HG02610 (cell line): ENCODE results near the gene LPP.

Experiments used
- ATAC-seq: cut with Tn5 transposase; IDR thresholded peaks from one replicate; pipeline ENCODE4 v1.9.1; 2021; ENCODE audit warnings: mild to moderate bottlenecking, moderate library complexity; ENCODE audit not compliant: unreplicated experiment

LPP gene

DNA sequence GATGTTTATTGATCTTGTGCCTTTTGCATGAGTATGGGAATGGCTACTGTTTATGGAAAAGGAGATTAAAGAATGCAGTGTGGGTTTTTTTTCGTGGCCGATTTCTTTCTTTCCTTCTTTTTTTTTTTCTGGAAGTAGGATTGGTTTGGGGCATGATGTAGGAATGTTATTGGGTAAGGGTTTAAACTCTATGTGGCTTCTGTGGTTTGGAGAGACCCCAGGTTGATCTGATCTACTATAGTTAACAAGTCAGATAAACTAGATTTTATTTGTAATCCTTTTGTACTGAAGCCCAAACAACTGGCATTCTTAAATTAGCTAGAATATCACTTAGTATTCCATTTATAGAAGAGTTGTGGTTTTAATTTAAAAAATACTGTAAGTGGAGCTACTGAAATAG, 304.8 kb downstream of the LPP start:
- no peak for ATAC-seq

DNA sequence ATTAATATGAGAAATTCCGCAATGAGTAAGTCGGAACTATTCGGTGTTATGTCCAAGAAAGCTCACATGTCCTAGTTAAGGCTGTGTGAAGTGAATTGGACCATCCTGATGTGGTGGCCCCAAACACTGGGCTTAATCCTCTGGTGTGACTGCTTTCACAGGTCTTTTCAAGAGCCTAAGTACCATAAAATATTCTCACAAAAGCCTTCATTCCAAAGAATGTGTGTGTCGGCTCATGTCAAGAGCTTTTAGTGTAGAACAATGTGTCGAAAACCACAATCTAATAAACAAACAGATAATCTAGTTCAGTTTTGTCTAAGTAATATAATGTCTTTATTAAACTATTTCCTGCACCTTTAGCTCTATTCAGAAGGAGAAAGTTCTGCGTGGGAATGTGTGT, 311.4 kb downstream of the LPP start:
- ATAC-seq: no peak

DNA sequence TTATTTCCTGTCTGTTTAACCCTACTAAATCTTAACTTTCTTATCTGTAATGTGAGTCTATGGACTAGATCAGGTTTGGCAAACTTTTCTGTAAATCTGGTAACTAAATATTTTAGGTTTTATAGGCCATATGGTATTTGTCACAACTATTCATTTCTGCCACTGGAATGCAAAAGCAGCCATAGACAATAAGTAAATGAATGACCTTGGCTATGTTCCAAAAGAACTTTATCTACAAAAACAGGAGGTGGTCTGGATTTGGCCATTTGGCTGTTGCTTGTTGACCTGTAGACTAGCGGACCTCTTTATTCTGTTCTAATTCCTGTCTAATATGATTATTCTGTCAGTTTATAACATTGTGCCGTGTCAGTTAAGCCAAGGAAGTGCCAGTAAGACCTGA, 314.2 kb downstream of the LPP start:
- ATAC-seq: no peak

DNA sequence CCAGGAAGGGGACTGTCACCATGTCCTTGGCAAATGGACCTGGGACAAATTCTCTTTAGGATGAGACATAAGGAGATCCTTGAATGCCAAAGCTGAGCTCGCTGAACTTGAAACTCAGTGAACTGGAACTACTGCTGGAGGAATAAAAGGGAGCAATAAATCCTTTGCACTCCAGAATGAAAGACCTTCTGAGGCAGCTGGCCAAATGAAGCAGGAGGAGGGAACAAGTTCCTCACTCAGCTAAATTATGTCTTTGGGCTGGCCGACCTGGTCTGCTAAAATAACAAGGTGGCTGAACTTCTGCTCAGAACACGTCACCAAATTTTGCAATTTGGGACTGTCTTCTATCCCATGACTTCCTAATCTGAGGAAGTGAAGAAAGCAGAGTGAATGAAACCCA, 314.7 kb downstream of the LPP start:
- ATAC-seq: no peak

DNA sequence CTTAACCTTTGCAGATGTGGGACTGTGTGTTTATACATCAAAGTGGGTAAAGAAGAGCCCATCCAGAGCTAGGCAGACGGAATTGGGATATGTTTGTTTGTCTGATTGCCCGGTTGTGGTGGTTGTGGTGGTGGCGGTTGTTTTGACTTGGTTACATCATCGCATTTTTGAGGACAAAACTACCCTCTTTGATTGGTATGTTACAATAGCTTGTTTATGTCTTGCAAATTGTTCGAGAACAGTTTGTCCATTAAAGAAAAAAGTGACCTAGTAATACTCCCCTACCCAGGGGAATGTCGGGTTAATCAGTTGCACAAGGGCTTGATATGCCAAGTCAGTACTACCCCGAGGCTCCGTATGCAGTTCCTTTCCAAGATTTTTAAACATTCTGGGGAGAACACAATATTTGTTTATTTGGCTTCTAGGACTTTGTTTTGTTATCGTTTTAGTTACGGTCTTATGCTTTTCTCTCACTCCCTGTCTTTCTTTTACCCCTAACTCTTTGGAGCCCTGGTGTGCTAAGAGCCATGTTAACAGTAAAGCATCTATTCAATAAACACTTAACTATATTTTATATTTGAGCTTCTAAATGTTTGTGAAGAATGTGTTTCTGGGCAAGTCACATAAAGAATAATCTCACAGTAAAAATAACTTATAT, 315.4 kb downstream of the LPP start:
- ATAC-seq: no peak

DNA sequence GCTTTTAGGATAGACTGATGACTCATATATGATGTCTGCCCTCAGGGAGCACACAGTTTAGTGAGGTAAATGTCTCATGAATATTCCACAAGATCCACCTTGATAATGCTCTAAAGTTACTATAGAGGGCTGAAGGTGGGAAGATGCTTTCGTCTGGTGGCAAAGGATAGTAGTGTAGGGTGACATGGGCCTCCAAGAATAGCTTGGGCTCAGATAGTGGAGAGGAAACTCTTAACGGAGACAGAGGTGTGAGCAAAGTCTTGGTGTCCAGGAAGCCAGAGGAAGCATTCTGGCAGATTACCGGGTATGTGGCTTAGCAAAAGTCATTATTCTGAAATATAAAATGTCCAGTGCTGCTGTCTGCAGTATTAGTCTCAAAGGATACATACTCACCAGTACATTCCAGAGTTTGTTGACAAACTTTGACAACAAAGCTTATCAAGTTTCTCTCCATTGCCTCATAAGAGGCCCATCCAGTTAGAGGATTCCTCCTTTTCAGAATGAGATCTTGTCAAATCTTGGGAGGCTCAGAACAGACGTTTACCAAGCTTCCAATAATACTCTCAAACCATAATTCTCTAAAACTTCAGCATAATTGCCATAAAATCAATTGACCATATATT, 316.7 kb downstream of the LPP start:
- ATAC-seq: no peak

DNA sequence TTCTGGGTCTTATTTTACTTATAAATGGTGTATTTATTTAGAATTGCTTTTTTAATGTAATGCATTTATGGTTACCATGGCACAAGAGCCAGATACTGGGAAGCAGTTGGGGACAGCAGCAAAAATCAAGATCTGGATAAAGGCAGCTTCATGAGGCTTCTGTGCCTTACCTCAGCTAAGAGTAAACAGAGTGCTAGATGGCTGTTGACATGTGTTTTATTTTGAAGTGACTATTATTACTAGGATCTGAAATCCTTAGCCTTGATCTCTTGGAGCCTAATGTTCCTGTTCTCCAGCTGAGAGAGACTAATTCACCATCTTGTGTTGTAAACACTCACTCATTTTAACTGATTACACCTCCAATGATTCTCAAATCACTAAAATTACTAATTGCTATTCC, 317.8 kb downstream of the LPP start:
- ATAC-seq: no peak

DNA sequence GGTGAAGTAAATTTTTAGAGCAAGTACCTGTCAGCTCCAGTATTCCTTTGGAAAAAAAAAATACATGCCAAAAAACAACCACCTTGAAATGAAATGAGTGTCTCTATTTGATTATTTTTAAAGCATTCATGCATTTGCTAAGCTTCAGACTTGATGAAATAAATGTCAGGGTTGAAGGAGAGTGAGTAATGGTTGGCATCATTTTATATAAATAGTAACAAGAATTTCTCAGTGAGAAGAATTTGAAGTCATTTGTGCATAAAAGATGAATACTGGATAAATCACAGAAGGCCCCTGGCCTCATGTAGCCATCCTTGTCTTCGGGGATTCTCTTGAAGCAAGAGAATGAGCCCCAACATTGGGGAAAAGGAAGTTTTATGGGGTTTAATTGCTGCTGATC, 318.4 kb downstream of the LPP start:
- ATAC-seq: no peak

DNA sequence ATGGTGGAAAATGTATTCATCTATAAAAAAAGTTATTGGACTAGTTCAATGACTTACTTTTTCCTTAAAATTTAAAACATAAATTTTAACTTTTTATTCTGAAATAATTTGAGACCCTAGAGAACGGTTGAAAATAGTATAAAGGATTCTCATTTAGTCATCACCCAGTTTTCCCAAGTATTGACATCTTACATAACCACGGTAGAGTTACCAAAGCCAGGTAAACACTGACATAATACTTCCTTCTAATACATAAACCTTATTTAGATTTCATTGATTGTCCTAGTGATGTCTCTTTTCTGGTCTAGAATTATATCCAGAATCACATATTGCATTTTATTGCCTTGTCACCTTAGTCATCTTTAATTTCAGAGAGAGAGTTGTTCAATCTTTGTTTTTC, 319.1 kb downstream of the LPP start:
- no peak for ATAC-seq

DNA sequence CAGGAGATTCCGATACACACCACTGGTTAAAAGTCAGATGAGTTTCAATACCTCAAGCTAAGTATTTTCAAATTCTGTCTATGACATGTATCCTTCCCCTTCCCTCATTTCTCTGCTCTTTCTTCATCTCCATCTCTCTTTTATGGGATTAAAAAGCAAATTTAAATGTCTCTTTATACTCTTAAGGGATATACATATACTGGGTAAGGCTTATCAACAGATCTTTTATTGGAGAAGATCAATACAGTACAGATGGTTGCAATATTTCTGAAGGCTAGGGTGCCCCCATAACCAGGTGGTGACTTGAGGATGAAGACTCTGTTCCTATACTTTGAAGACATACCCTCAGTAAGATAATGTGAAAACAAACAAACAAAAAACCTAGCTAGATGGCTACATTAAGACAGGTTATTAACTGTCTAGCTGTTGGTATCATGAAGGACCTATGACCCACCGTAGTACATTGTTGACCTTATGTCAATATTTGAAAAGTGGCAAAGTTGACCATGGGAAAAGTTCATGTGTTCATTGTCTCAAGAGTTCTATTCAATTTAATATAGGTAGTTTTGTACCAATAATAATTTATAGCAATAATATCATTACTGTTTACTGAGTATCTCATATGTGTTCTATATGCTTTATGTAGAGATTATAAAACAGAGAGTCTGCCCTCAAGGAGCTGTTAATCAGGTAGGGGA, 319.8 kb downstream of the LPP start:
- ATAC-seq: no peak

DNA sequence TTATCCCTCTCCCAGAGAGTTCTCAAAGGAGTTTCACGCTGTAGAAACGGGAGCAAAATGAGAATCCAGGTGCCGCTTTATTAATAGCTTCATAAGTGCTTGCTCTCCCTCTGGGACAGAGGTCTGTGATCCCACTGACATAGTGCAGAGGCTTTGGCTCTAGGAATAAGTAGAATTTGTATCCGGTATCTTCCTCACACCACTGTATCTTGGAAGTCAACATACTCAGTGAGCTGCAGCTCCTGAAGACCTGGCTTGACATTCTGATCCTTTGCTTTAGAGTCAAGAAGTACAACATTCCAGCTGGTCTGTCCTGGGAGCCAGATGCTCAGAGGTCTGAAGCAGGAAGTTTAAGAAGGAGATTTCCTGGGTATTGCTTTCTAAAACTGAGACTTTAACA, 323.0 kb downstream of the LPP start:
- ATAC-seq: no peak

DNA sequence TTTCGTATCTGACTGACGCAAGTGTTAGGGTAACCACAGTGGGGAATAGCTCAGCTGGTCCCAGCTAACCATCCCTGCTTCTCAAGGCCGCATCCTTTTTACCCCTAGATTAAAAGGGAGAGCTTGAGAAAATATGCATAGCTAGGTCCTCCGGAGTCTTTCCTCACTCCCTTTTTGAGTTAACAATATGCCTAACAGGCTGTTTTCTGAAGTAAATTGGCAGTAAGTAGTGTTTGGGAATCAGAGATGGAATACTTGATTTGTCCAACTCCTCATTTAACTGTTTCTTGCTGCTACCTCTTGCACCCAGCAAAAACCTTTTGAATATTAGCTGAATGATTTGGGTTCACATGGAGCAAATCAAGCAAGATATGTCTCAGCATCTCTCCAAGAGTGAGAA, 326.1 kb downstream of the LPP start:
- ATAC-seq: no peak

DNA sequence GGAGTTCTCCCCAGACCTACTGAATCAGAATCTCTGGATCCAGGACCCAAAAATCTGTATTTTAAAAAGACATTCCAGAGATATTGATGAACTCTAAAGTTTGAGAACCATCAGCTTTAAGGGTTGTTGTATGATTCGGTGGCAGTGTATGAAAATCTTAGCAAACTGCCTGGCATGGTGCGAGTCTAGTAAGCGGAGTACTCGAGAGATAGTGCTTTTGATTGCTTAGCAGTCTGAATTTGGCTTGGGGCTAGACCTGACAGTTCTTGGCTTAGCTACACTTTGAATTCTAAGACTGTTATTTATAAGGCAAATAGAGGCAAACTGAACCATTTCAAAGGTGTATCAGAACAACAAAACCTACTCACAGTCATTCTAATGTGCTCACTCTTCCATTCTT, 329.0 kb downstream of the LPP start:
- no peak for ATAC-seq

DNA sequence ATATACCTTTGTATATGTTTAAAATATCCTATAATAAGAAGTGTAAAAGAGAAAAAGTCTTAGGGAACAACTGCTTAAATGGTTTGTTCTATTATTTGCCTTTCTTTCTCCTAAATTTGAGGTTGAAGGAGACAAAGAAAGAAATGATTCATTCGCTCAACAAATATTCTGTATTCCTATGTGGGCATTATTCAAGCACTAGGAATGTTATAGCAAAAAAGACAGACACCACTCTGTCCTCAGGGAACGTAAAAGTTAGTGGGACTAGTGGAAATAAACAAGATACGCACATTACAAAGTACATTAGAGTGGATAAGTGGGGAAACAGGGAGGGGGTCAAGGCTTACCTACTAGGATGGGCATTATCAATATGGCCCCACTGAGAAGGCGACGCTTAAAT, 332.2 kb downstream of the LPP start:
- ATAC-seq: no peak

DNA sequence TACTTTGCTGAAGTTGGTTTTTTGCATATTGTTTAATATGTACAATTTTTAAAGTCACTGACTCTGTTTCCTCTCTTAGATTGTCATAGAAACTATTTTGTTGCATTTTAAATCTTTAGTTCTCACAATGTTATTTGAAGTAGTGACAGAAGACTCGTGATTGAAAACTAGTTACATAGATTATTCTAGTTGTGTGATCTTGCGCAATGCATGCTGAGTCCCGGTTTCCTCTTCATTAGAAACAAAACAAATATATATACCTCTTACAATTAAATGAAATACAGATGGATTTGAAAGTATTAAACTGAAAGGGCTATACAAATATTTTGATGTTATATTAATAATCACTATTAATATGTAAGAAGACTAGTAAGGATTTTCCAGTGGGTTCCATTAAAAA, 333.0 kb downstream of the LPP start:
- no peak for ATAC-seq

DNA sequence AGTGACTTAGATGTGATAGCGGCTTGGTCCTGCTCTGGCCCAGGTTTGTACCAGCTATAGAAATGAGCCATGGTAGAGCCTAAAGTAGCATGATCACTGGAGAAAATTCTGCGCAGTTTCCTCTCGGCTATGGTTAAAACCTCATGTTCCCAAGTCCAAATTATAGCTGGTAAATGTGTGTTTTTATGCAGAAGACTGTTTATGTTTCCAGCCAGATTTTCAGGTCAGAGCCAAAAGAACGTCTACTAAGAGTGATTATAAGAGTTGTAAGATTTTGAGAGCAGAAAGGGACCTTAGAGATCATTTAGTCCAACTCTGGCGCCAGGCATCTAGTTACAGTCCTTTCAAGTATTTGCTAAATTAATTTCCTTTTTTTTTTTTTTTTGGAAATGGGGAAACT, 333.7 kb downstream of the LPP start:
- no peak for ATAC-seq

DNA sequence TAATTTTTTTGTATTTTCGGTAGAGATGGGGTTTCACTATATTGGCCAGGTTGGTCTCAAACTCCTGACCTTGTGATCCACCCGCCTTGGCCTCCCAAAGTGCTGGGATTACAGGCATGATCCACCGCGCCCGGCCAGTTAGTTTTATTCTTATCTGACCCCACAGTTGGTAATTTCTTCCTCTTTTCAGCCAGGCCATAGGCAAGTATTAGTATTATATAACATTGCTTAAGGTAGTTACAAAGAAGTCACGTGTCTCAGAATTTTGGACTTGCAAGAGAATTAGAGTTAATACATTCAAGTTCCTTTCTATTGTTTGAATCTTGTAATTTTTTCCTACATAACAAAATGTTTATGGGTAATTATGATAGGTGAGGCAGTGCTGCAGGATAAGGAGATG, 334.8 kb downstream of the LPP start:
- ATAC-seq: no peak

DNA sequence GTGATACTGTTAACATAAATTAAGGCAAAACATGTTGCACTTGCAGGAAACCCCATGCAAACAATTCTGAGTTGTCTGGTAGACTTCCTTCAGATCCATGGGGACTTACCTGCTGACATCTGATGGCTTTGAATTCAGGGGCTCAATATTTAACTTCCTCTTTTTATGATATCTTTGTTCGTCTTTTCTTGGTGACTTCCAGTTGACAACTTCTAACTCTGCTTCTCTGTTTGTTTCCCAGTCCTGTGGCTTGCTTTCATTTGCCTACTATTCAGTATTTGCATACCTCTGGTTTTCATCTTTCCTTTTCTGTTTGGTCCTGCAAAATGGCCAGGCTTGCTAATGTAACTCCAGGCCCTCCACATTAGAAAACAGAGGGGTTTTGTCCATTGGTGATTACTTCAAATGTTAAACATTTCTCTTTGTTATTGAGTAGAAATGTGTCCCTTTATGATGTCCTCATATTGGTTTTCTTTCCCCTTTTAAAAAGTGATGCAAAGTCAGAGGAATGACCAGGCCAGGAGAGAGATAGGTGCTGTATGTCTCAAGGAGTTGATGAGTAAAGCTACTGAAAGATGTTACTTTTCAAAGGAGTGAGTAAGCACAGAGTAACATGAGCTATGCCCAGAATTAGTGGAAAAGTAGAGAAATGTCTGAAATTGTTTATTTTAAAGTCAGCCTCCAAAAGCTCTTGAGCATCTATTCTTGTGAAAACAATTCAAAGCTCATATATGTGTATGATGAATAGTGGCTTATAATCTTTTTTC, 335.9 kb downstream of the LPP start:
- ATAC-seq: no peak

DNA sequence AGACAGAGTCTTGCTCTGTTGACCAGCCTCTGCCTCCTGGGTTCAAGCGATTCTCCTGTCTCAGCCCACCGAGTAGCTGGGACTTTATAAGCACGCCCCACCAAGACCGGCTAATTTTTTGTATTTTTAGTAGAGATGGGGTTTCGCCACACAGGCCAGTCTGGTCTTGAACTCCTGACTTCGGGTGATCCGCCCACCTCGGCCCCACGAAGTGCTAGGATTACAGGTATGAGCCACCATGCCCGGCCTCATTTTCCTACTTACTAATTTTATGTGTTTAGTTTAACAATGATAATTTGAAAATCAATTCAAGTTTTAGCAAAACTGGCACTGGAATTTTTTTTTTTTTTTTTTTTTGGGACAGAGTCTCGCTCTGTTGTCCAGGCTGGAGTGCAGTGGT, 336.5 kb downstream of the LPP start:
- no peak for ATAC-seq

DNA sequence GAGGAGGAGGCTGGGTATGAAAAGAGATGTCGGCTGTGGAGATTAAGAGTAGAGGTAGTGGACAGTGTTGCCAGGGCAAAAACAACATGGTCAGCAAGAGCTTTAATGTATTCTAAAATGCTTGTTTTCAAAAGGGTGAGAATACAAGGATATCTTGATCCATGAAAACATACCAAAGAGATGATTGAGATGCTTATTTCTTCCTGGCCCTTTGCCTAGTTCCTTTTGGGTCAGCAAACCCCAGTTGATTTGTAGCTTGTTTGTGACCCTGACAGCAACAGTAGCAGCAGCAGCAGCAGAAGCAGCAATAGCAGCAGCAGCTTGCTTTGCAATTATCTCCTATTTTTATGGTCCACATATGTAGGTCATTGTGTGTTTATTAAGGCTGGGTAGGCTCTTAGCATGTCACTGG, 337.3 kb downstream of the LPP start:
- no peak for ATAC-seq

DNA sequence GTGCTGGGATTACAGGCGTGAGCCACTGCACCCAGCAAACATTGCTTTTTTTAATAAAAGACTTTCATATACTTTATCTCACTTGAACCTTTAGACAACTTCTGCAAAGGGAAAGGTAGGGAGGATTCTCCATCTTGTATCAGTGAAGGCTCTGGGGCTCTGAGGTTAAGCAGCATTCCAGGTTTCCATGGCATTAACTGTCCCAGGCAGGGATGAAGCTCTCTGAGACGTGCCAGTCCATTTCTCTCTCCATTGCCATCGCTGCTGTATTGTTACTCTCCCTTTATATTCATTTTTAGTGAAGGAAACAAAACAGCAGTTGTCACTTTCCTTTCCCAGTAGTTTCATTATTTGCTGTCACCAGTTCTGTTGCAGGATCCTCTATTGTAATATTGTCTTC, 342.4 kb downstream of the LPP start:
- no peak for ATAC-seq

DNA sequence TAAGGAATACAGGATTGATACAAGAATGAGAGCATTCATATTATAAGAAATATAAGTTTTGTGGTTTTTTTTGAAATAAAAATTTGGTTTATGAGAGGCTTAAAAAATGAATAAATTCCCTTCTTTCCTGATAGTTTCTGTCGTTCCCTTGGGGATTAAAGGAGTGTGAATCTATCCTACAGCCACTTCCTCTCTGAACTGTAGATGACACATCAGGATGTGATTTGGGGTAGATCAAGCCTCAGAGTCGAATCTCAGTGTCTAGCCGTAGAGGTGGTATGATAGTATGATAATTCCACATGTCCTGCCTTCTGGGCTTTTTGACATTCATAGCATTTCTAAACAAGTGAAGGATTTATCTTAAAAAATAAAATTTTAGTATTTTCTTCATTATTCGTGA, 343.1 kb downstream of the LPP start:
- no peak for ATAC-seq
